ENCODE measurements around the gene ADAM10. TPM values are rescaled to one million over a fixed set of nuclear protein-coding genes. Genes with fewer than 3 reads are reported as not detected.
A peak's percentile ranks its signal among the peaks of the same experiment; 100 is the strongest.

Gene ADAM10
- total and polyA plus RNA-seq, 2 of the 8 experiments (the other 6 are each of a cell fraction or from before 2014, with no cell fraction given), result 46.5 to 163 TPM

DNA sequence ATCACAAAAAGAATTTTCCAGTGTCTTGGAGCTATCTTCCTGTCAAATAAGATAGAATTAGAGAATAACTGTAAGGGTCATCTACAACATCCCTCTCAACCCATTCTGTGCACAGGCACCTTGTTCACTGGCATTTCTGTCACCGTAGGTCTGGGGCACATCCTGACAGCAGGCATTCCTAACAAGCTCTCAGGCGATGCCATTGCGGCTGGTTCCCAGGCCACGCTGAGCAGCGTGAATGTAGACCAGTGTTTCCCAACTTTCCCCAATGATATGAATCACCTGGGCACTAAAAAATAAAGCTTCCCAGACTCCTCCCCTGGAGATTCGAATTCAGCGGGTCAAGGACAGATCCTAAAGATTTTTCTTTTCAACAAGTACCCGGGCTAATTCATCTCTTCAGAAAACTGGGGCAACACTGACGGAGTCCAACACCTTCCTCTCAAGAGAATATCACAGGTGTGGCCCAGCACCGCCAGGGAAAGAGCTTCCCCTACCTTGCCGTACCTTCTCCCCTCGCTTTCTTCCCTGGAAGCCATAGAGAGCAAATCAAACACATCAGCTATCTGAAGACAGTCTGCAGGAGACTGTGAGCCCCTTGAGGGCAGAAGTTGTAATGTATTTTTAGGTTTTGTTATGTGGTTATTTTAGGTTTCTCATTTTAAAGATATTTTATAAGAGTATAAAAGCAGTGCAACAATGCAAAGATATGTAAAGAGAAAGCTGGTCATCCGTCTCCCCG is 174.3 kb downstream of the ADAM10 start:
- Histone ChIP-seq H2BK5ac (ENCODE audit: low read depth, low read length) (no peak overlapping the region), H3K79me2 (ENCODE audit: control insufficient read depth in 1 of 2, insufficient read depth in 2 of 2, low read length in 2 of 2) (no peaks in the 10 kb centered on the region), H3K79me1 (ENCODE audit: low read depth, low read length) (no peaks in the 10 kb centered on the region), H3K36me3 (ENCODE audit: control insufficient read depth in 2 of 4, insufficient read depth in 4 of 4, low read length in 3 of 4) (no peaks in the 10 kb centered on the region), H2AFZ (ENCODE audit: low read length) (no peak overlapping the region), H2BK12ac (ENCODE audit: low read depth, low read length) (no peak overlapping the region), H4K8ac (ENCODE audit: extremely low read depth, insufficient read depth, low read length) (no peak overlapping the region; the same call in 1 of the 2 replicates), H2AK5ac (ENCODE audit: low read depth, low read length) (no peak overlapping the region), H3K9ac (replicated peaks in 1 of 4; ENCODE audit: extremely low read depth in 1 of 4, low read depth in 3 of 4, low read length in 3 of 4) (no peak overlapping the region), H2BK20ac (ENCODE audit: low read length) (no peak overlapping the region), H4K5ac (ENCODE audit: insufficient read length, low read depth, low read length) (no peak overlapping the region), H3K23me2 (ENCODE audit: low read depth, low read length) (no peaks in the 10 kb centered on the region), H3K23ac (ENCODE audit: insufficient read length) (no peak overlapping the region), H2BK15ac (ENCODE audit: low read length) (no peak overlapping the region), H4K20me1 (replicated peaks in 1 of 2; ENCODE audit: control insufficient read depth in 1 of 2, insufficient read depth in 2 of 2, low read length in 2 of 2) (no peaks in the 10 kb centered on the region), H3K4me2 (ENCODE audit: insufficient read depth in 1 of 2, low read depth in 2 of 2, low read length in 2 of 2) (no peak overlapping the region), H2BK120ac (replicated peaks; ENCODE audit: low read depth, low read length) (no peak overlapping the region), H3K27me3 (replicated peaks in 1 of 4; ENCODE audit: control insufficient read depth in 3 of 4, extremely low read depth in 1 of 4, insufficient read depth in 3 of 4, low read length in 3 of 4) (no peaks in the 10 kb centered on the region), H3K14ac (ENCODE audit: insufficient read length) (no peak overlapping the region), H3K27ac (ENCODE audit: low read depth, low read length) (no peak overlapping the region), H3K9me3 (ENCODE audit: insufficient read depth in 2 of 2, low read depth in 1 of 2, low read length in 1 of 2) (no peaks in the 10 kb centered on the region), H3K4me1 (replicated peaks in 1 of 4; ENCODE audit: control insufficient read depth in 3 of 4, insufficient read depth in 4 of 4, low read length in 3 of 4) (no peaks in the 10 kb centered on the region), H4K91ac (replicated peaks; ENCODE audit: insufficient read length, low read length) (no peak overlapping the region), H3K56ac (replicated peaks; ENCODE audit: insufficient read length, low read depth, low read length) (no peak overlapping the region), H3K18ac (ENCODE audit: extremely low read depth, low read length) (no peak overlapping the region), H3K4me3 (ENCODE audit: extremely low read depth in 1 of 4, insufficient read depth in 2 of 4, low read depth in 3 of 4, low read length in 4 of 4) (no peak overlapping the region), H3K4ac (replicated peaks; ENCODE audit: insufficient read length, low read depth, low read length) (no peak overlapping the region)
- WGBS, 2 experiments (ENCODE audit: extremely low coverage in 1 of 2, insufficient coverage in 1 of 2, insufficient read length in 1 of 2, insufficient replicate concordance in 2 of 2, low coverage in 1 of 2, low lambda C conversion rate in 2 of 2, missing lambda C conversion rate in 1 of 2), result 90% methylated on average over 14 of the region's 14 CpGs; no CpG with 5 or more reads in 1 of the 2 experiments
- ChIA-PET CTCF (ENCODE audit: partially characterized antibody) (interaction anchor here (0.7 to 1.9 kb wide), 7 partner anchors 10 to 354 kb away, joined by 3 to 6 read pairs (median 5); no protein-coding TSS in a partner anchor), POLR2A (ENCODE audit: partially characterized antibody) (no interaction called here)
- DNase-seq (ENCODE audit: low read depth in 1 of 2, low spot score in 2 of 2), result no peak
- FAIRE-seq, result no peak
- TF ChIP-seq, protein P1, sequence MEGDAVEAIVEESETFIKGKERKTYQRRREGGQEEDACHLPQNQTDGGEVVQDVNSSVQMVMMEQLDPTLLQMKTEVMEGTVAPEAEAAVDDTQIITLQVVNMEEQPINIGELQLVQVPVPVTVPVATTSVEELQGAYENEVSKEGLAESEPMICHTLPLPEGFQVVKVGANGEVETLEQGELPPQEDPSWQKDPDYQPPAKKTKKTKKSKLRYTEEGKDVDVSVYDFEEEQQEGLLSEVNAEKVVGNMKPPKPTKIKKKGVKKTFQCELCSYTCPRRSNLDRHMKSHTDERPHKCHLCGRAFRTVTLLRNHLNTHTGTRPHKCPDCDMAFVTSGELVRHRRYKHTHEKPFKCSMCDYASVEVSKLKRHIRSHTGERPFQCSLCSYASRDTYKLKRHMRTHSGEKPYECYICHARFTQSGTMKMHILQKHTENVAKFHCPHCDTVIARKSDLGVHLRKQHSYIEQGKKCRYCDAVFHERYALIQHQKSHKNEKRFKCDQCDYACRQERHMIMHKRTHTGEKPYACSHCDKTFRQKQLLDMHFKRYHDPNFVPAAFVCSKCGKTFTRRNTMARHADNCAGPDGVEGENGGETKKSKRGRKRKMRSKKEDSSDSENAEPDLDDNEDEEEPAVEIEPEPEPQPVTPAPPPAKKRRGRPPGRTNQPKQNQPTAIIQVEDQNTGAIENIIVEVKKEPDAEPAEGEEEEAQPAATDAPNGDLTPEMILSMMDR (IDR thresholded peaks at IDR 0.05; ENCODE audit: control extremely low read depth in 1 of 3, insufficient read depth in 1 of 3, low read depth in 1 of 3, low read length in 3 of 3), result peak in 2 of 3 experiments; percentile 3 to 4; a peak in 1 of 4 replicates
- TF ChIP-seq KDM4A (IDR thresholded peaks at IDR 0.05; ENCODE audit: low read depth, low read length, severe bottlenecking), result no peak
- TF ChIP-seq, protein P2, sequence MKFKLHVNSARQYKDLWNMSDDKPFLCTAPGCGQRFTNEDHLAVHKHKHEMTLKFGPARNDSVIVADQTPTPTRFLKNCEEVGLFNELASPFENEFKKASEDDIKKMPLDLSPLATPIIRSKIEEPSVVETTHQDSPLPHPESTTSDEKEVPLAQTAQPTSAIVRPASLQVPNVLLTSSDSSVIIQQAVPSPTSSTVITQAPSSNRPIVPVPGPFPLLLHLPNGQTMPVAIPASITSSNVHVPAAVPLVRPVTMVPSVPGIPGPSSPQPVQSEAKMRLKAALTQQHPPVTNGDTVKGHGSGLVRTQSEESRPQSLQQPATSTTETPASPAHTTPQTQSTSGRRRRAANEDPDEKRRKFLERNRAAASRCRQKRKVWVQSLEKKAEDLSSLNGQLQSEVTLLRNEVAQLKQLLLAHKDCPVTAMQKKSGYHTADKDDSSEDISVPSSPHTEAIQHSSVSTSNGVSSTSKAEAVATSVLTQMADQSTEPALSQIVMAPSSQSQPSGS (IDR thresholded peaks at IDR 0.05; ENCODE audit: low read length), result no peak
- no peak for TF ChIP-seq EZH2 (IDR thresholded peaks at IDR 0.05; ENCODE audit: low read depth, low read length, severe bottlenecking)
- TF ChIP-seq CHD1 (IDR thresholded peaks at IDR 0.05; ENCODE audit: low read depth, low read length), result no peak
- no peak for TF ChIP-seq SIN3A (conservative IDR thresholded peaks at IDR 0.05 in 1 of 2, IDR thresholded peaks at IDR 0.05 in 1 of 2; ENCODE audit: low read depth in 1 of 2, low read length in 2 of 2)
- TF ChIP-seq FOSL1 (IDR thresholded peaks at IDR 0.05; ENCODE audit: insufficient read depth, low read depth, low read length), result no peak

Measured in H1 (cell line).